CD4-positive, alpha-beta T cell treated with Interleukin-12 subunit alpha and Interleukin-12 subunit beta, for 1 hour (primary cell): ENCODE measurements around the gene SLC2A4.

Experiments
- DNase-seq: peaks from one replicate; pipeline ENCODE4 v3.0.0-alpha.2; 2020

Gene SLC2A4

GRCh38 chr17:7307686-7308624 lies 26.4 kb downstream of the SLC2A4 start:
- DNase-seq = peak; percentile 67

GRCh38 chr17:7308625-7309433 lies 27.3 kb downstream of the SLC2A4 start:
- peak; percentile 94 for DNase-seq

- no peak for DNase-seq
Measured at GRCh38 chr17:7309628-7310027, 28.1 kb downstream of the SLC2A4 start.

- no peak for DNase-seq
Measured at GRCh38 chr17:7311110-7311705, 29.7 kb downstream of the SLC2A4 start.

GRCh38 chr17:7312432-7313087 lies 31.0 kb downstream of the SLC2A4 start:
- no peak for DNase-seq

GRCh38 chr17:7313088-7313889 lies 31.8 kb downstream of the SLC2A4 start:
- DNase-seq = no peak

- DNase-seq = no peak
Measured at GRCh38 chr17:7313890-7314718, 32.6 kb downstream of the SLC2A4 start.

- DNase-seq = peak; percentile 94
Measured at GRCh38 chr17:7314719-7315569, 33.4 kb downstream of the SLC2A4 start, which contains the start of gene GPS2. TSS of gene GPS2 (minus strand) at chr17:7315360. CDS start at chr17:7315052, 308 bp downstream.

- no peak for DNase-seq
Measured at GRCh38 chr17:7315570-7316235, 34.2 kb downstream of the SLC2A4 start.

GRCh38 chr17:7317161-7317803 lies 35.8 kb downstream of the SLC2A4 start:
- no peak for DNase-seq

- DNase-seq = no peak
Measured at GRCh38 chr17:7318121-7318860, 36.8 kb downstream of the SLC2A4 start.

GRCh38 chr17:7321466-7321865 lies 39.9 kb downstream of the SLC2A4 start:
- no peak for DNase-seq

- DNase-seq = no peak
Measured at GRCh38 chr17:7322520-7323194, 41.1 kb downstream of the SLC2A4 start.

GRCh38 chr17:7323731-7324437 lies 42.4 kb downstream of the SLC2A4 start:
- peak; percentile 73 for DNase-seq

GRCh38 chr17:7324438-7324779 lies 42.9 kb downstream of the SLC2A4 start:
- no peak for DNase-seq

- DNase-seq = no peak
Measured at GRCh38 chr17:7325031-7325528, 43.6 kb downstream of the SLC2A4 start.

- DNase-seq = no peak
Measured at GRCh38 chr17:7326186-7326585, 44.7 kb downstream of the SLC2A4 start.
